ENCODE results near the gene TESK2. TPM values are rescaled to one million over a fixed set of nuclear protein-coding genes. Genes with fewer than 3 reads are reported as not detected.

TESK2 gene
- polyA plus RNA-seq, 3 donors from 2014 or later: 1.8 to 3.3 TPM; not detected in 1

DNA sequence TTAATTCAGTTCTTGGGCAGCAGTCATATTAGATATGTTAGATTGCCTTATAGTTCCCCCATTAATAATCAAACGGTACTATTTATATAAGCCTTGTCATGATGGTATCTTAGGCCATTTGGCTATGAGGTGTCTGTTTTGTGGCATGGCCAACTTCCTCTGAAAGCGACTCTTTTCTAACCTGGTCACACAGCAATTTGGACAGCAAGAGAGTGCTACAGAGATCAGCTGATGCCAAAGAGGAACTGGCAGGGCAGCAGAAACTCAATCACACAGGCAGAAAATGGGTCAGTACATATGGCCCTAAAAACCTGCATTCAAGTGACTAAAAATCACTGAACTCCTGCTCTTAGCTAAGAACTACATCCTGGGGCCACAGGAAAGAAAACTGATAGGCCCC, 137.3 kb downstream of the TESK2 start:
- Mint-ChIP-seq H3K27me3 (ENCODE audit: low read depth in 3 of 3) (no peaks in the 10 kb centered on the region), H3K9me3 (no peaks in the 10 kb centered on the region), H3K4me3 (no peak overlapping the region), H3K4me1 (peaks cover 0 to 2% of the 10 kb centered on the region in 2 donors), H3K27ac (peak overlapping the region in 1 of 6 donors; percentile 35), H3K36me3 (peaks cover 0 to 3% (median 0%) of the 10 kb centered on the region in 3 donors)
- no peak for DNase-seq

DNA sequence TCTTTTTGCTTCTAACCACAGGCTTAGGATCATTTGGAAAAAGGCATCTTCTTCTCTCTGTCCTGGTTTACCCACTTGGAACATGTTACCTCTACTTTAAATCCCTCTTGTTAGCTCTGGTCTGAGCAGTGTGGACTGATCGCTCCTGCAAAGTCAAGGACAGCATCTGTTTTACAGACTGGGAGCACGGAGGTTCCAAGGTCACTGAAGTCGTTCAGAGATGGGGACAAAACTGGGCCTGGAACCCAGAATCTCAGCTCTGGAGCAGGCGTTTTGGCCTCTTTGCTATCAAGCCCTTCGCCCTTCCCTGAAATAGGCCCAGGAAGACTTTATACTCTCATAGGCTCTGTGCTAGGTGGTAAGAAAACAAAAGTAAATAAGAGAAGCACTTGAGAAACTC, 139.5 kb downstream of the TESK2 start:
- Mint-ChIP-seq H3K36me3 (no peaks in the 10 kb centered on the region), H3K4me3 (no peak overlapping the region), H3K9me3 (no peaks in the 10 kb centered on the region), H3K4me1 (peaks cover 0 to 2% of the 10 kb centered on the region in 2 donors), H3K27me3 (ENCODE audit: low read depth in 3 of 3) (no peaks in the 10 kb centered on the region), H3K27ac (no peak overlapping the region)
- DNase-seq: no peak

DNA sequence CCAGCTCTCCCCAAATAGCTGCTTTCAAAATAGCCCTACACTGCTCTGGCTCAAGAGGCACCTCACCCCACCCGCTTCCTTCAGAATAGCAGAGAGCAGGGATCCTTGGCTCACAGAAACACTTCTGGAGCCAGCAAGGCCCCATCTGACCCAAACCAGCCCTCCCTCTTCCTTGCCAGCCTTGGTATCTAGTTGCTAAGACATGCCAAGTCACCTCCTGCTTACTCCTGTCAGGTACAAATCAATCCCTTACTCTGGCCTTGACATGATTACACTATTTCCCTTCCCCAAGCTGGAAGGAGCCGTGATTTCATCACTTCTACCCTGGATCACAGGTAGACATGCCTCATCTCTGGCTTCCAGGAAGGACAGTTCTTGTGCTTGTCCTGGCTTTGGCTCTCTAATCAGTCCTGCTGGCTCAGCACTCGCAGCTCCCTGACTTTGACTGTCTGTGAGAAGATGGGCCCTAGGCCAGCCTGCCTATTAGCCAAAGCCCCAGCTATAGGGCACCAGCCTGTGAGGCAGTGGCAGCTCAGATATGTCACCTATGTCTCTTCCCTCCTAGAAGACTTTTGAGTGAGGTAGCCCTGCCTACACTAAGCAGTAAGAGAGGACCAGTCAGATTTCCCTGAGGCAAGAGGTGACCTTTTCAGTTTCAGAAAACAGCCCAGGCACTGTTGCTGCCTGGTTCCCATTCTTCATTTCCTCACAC, 141.8 kb downstream of the TESK2 start:
- DNase-seq: no peak
- no peaks in the 10 kb centered on the region for H3K27me3 Mint-ChIP-seq (ENCODE audit: low read depth in 3 of 3)
- no peaks in the 10 kb centered on the region for H3K9me3 Mint-ChIP-seq
- H3K36me3 Mint-ChIP-seq: peaks cover 0 to 2% (median 0%) of the 10 kb centered on the region in 3 donors
- H3K4me1 Mint-ChIP-seq: peaks cover 0 to 2% of the 10 kb centered on the region in 2 donors
- no peak overlapping the region for H3K4me3 Mint-ChIP-seq
- H3K27ac Mint-ChIP-seq: no peak overlapping the region

DNA sequence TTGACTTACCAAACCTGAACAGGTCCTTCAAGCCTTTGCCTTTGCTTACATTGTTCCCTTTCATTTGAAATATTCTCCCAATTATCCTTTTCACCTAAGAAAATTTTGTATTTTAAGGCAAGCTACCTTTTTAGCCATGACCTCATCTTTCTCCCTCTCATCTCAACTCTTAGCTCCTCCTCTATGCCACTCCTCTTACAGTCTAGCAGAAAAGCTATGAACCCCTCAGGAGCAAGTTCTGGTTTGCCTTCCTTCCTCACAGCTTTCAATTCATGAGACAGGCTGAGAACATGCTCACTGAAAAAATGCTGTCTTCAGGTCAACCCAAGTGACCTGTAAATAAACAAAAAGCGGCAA, 142.4 kb downstream of the TESK2 start:
- Mint-ChIP-seq H3K9me3 (no peaks in the 10 kb centered on the region), H3K4me1 (peaks cover 0 to 2% of the 10 kb centered on the region in 2 donors), H3K27ac (peak overlapping the region in 2 of 6 donors; percentile 14 to 74), H3K4me3 (no peak overlapping the region), H3K27me3 (ENCODE audit: low read depth in 3 of 3) (no peaks in the 10 kb centered on the region), H3K36me3 (peaks cover 0 to 5% (median 0%) of the 10 kb centered on the region in 3 donors)
- no peak for DNase-seq

DNA sequence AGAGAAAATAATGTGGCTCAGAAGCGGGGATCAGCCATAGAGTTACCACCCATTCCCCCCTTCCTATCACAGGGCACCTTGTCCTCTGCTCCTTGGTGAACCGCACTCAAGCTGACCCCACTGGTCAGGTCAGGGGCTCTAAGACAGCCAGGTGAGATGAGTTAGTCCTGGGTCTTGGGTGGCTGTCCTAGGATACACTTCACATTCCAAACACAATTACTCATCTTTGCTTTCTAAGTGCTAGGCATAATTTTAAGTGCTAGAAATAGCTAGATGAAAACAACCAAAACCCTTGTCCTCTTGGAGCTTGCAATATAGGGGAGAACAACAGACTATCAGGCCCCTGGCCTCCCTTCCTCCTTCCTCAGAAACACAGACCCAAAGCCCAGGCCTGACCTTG, 142.9 kb downstream of the TESK2 start:
- Mint-ChIP-seq H3K4me1 (no peaks in the 10 kb centered on the region), H3K27me3 (ENCODE audit: low read depth in 3 of 3) (no peaks in the 10 kb centered on the region), H3K9me3 (no peaks in the 10 kb centered on the region), H3K36me3 (peaks cover 0 to 8% (median 0%) of the 10 kb centered on the region in 3 donors), H3K4me3 (no peak overlapping the region), H3K27ac (peak overlapping the region in 1 of 6 donors; percentile 74)
- DNase-seq: no peak

DNA sequence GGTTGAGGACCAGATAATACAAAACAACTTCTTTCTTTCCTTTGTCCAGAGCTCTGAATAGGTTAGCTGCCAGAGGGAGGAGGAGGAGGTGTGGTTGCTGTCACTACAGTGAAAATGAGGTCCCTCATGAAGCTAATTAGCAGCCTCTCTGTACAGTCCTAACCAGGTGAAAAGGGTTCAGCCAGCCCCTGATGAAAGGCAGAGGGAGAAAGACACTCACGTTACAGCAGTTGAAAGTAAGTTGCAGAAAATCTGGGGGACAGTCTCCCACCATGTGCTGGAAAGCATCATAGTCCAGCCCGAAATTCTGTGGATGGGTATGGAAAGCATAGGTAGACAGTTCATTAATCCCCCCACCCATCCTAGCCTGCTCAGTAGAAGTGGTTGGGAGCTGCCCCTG, 144.5 kb downstream of the TESK2 start:
- Mint-ChIP-seq H3K27me3 (ENCODE audit: low read depth in 3 of 3) (no peaks in the 10 kb centered on the region), H3K27ac (peak overlapping the region in 2 of 6 donors; percentile 5 to 46), H3K36me3 (peaks cover 0 to 12% (median 0%) of the 10 kb centered on the region in 3 donors), H3K9me3 (no peaks in the 10 kb centered on the region), H3K4me3 (no peak overlapping the region), H3K4me1 (peaks cover 9 to 12% of the 10 kb centered on the region in 2 donors)
- DNase-seq: no peak

DNA sequence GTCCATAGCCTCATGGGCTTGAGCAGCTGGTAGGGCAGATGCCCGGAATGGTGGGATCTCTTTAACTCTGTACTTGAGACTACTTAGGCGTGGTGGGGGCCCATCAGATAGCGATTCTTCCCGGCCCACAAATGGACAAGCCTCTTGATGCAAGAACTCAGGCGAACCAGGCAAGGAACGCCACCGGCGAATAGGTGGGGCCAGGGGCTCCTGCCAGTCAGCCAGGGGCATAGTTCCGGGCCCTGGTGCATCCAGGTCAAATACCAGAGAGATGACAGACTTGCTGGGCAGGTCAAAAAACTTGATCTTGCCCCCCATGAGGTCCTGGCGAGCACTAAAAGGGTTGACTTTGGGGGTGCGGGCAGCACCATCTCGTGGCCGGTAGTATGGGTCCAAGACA, 145.9 kb downstream of the TESK2 start:
- no peak for DNase-seq
- H3K4me1 Mint-ChIP-seq: peaks cover 22 to 26% of the 10 kb centered on the region in 2 donors
- no peaks in the 10 kb centered on the region for H3K9me3 Mint-ChIP-seq
- H3K27ac Mint-ChIP-seq: no peak overlapping the region
- no peak overlapping the region for H3K4me3 Mint-ChIP-seq
- H3K36me3 Mint-ChIP-seq: peaks cover 0 to 12% (median 0%) of the 10 kb centered on the region in 3 donors
- H3K27me3 Mint-ChIP-seq (ENCODE audit: low read depth in 3 of 3): peaks cover 0 to 3% (median under 1%) of the 10 kb centered on the region in 3 donors

DNA sequence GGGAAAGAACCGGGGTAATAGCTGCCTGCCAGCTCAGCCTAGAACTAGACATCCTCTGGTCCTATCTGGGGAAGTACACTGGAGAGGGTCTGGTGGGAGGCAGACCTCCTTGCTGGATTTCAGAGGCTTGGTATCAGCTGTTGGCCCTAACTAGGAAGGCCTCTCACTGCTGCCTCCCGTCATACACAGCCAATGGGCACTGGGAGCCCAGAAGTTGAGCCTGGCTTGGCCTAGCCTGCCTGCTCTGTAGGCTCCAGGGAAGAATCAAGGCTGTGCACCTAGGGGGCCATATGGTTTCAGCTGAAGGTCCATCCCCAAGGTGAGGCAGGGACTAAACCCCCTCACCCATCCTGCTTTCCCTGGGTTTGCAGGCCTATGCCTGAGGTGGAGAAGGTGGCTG, 146.5 kb downstream of the TESK2 start:
- DNase-seq: no peak
- Mint-ChIP-seq H3K4me1 (peaks cover 25 to 32% of the 10 kb centered on the region in 2 donors), H3K36me3 (peaks cover 0 to 12% (median 0%) of the 10 kb centered on the region in 3 donors), H3K4me3 (no peak overlapping the region), H3K27ac (no peak overlapping the region), H3K27me3 (ENCODE audit: low read depth in 3 of 3) (peaks cover 0 to 5% (median 3%) of the 10 kb centered on the region in 3 donors), H3K9me3 (no peaks in the 10 kb centered on the region)

DNA sequence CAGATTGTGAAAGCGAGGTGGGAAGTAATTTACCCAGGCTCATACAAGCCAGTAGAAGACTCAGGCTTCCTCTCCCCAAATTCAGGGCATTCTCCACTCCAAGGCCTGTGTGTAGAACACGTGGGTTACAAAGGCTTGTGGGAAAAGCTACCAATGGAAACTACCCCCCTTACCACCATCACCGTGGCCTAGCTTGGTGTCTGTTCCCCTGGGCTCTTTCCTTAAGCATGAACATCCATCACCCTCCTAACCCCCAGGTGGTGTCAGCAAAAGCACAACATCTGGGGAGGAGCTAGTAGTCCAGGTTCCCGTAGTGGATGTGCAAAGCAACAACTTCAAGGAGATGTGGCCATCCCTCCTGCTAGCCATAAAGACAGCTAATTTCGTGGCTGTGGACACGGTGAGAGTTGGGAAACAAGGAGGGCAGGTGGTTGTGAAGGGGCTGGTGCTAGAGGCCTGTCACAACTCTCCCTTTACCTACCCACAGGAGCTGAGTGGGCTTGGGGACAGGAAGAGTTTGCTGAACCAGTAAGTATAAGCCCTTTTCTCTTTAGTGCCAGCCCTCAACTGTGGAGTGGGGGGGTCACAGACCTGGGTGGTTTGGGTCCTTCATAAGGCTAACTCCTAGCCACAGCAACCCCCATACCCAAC, 150.0 kb downstream of the TESK2 start:
- Mint-ChIP-seq H3K27ac (peak overlapping the region; percentile 93 to 99 (median 98)), H3K4me1 (peaks cover 47 to 59% of the 10 kb centered on the region in 2 donors), H3K4me3 (peak overlapping the region; percentile 97 to 99 (median 98)), H3K27me3 (ENCODE audit: low read depth in 3 of 3) (peaks cover 2 to 6% (median 6%) of the 10 kb centered on the region in 3 donors), H3K9me3 (no peaks in the 10 kb centered on the region), H3K36me3 (peaks cover 0 to 12% (median 0%) of the 10 kb centered on the region in 3 donors)
- no peak for DNase-seq

DNA sequence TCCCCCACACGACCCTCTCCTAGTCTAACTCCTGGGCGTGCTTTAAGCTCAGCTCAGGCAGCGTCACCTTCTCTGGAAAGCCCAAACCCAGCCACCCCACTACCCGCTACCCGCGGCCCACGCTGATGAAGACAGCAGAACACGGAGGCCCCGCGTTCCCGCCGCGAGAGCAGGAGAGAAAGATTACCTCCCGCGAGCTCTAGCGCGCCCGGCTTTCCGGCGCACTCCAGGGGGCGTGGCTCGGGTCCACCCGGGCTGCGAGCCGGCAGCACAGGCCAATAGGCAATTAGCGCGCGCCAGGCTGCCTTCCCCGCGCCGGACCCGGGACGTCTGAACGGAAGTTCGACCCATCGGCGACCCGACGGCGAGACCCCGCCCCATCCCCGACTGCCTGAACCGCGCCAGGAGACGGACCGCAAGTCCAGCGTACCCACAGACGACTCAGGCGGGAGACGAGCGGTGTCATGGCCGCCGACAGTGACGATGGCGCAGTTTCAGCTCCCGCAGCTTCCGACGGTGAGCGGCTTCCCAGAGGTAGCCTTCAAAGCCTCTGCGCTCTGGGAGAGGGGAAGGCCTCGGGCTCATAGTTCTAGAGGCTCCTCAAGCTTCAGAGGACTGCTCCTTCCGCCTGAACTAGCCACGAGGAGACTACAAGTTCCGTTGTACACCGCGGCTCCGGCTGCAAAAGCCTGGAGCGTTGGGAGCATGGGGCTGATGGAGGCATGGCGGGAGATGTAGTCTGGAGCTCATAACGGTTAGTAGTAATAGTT, 151.0 kb downstream of the TESK2 start, which contains the start of the genes MUTYH and TOE1:
MUTYH (minus strand) TSS at position 652 of the 770 bp plus-strand sequence. CDS start 5,935 bp downstream, outside the sequence.
TOE1 (plus strand) TSS at position 382 of the 770 bp plus-strand sequence; CDS start at position 465, 83 bp downstream.
- peaks cover 47 to 59% of the 10 kb centered on the region in 2 donors for H3K4me1 Mint-ChIP-seq
- peak within 1 kb of the TSS; percentile 93 to 99 (median 98) for H3K27ac Mint-ChIP-seq
- H3K9me3 Mint-ChIP-seq: no peaks in the 10 kb centered on the region
- H3K27me3 Mint-ChIP-seq (ENCODE audit: low read depth in 3 of 3): peaks cover 2 to 6% (median 6%) of the 10 kb centered on the region in 3 donors
- peaks cover 0 to 12% (median 0%) of the 10 kb centered on the region in 3 donors for H3K36me3 Mint-ChIP-seq
- H3K4me3 Mint-ChIP-seq: peak within 1 kb of the TSS; percentile 97 to 99 (median 98)
- DNase-seq: peak; percentile 87 to 89 (median 88)

DNA sequence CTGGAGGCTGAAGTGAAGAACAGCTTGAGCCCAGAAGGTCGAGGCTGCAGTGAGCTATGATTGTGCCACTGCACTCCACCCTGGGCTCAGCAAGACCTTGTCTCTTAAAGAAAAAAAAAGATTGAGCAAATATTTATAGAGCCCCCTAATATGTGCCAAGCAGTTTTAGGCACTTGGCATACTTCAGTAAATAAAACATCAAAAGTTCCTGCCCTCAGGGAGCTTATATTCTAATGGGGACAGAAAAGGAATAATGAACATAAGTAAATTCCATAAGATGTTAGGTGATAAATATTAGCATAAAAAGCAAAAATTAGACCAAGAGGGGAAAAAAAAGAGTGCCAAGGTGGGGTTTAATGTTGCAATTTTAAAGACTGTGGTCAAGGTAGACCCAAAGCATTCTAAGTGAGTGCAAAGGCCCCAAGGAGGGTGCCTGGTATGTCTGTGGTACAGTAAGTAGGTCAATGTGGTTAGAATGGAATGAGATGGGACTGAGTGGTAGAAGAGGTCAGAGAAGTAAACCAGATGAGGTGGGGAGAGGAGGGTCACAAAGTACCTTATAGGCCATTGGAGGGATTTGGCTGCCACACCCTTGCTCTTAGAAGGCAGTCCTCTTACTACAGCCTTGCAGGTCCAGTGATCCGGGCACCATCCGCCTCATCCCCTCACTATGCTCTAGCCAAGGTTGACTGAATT, 153.2 kb downstream of the TESK2 start:
- peak overlapping the region in 4 of 5 donors; percentile 26 to 99 (median 46) for H3K4me3 Mint-ChIP-seq
- H3K27ac Mint-ChIP-seq: peak overlapping the region in 5 of 6 donors; percentile 23 to 93 (median 50)
- peaks cover 2 to 6% (median 6%) of the 10 kb centered on the region in 3 donors for H3K27me3 Mint-ChIP-seq (ENCODE audit: low read depth in 3 of 3)
- H3K9me3 Mint-ChIP-seq: no peaks in the 10 kb centered on the region
- DNase-seq: no peak
- H3K36me3 Mint-ChIP-seq: peaks cover 0 to 8% (median 0%) of the 10 kb centered on the region in 3 donors
- peaks cover 54 to 66% of the 10 kb centered on the region in 2 donors for H3K4me1 Mint-ChIP-seq

DNA sequence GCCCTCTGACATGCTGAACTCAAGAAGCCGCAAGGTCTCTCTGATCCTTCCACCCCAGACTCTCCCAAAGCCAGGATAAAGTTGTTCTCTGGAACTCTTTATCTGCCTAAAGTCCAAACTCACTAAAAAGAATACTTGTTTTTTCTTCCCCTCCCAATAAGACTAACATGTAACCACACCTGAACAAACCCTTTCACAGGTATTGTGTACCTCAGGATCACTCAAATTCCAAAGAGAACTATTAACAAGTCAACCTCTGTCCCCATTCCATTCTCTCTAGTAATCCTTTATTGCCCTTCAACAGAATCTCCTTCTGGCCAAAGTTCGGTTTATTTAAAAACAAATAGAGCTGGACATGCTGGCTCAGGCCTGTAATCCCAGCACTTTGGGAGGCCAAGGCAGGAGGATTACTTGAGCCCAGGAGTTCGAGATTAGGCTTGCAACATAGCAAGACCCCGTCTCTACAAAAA, 155.1 kb downstream of the TESK2 start:
- H3K27ac Mint-ChIP-seq: no peak overlapping the region
- no peak for DNase-seq
- H3K4me3 Mint-ChIP-seq: no peak overlapping the region

More for the DNA sequence above, 155.1 kb downstream of the TESK2 start:
- no peaks in the 10 kb centered on the region for H3K9me3 Mint-ChIP-seq
- peaks cover 0 to 4% (median 0%) of the 10 kb centered on the region in 3 donors for H3K36me3 Mint-ChIP-seq
- peaks cover 2 to 6% (median 6%) of the 10 kb centered on the region in 3 donors for H3K27me3 Mint-ChIP-seq (ENCODE audit: low read depth in 3 of 3)
- peaks cover 41 to 48% of the 10 kb centered on the region in 2 donors for H3K4me1 Mint-ChIP-seq

Data from immature natural killer cell (primary cell).